Transverse colon (tissue), 3 donors: Measurements from ENCODE around the gene DAZAP1.

Experiments
- CTCF ChIP-seq, 5 experiments: fragments of 200-600 bp in 3 of 5; fragments of 450-650 bp in 2 of 5; sonication (generic) in 3 of 5; IDR thresholded peaks; 1 replicate in 2 of 5; 2 replicates in 3 of 5; pipeline ENCODE4 v1.5.1; 2016 to 2017; ENCODE audit warnings: antibody characterized with exemption in 5 of 5, inconsistent platforms in 3 of 5, mild to moderate bottlenecking in 2 of 5, moderate library complexity in 1 of 5
- POLR2A ChIP-seq: fragments of 450-650 bp; IDR thresholded peaks from one replicate; pipeline ENCODE4 v1.6.1; 2016; ENCODE audit warnings: antibody characterized with exemption, mild to moderate bottlenecking, moderate library complexity

DNA sequence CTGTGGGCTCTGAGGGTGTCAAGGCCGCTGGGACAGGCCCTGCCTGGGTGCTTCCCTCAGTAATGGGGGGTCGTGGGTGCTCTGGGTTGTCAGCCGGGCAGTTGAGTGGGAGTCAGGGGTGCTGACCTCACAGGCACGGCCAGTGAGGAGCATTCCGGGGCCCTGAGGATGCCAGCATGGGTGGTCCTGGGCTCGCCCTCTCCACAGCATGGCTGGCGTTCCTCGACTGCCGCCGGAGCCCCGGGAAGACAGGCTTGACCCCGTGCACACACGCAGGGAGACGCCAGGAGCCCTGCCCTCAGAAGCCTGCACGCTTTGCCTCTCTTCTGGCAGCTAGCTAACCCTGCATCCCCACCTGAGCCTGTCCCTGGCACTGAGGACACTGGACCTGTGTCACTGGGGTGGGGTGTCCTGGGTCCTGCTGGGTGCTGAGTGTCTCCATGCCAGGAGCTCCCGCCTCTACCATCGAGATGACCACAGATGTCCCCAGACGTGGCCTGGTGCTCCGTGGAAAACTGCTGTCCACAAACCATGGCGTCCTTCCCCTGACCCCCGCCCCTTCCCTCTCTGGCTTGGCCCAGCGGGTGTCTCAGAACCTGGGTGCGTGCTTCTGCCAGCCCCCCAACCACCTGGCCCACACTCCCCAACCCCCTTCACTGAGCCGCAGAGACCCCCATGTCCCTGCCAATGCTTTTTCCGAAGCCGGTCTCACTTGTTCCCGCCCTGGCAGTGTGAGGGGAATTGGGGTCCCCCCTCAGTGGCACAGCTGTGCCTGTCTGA, 28.1 kb upstream of the DAZAP1 start:
- no peak for TF ChIP-seq CTCF (IDR thresholded peaks at IDR 0.05)
- no peak for TF ChIP-seq POLR2A
